ENCODE data around the gene HOXB4.

The HOXB4 gene

GRCh38 chr17:48589060-48589830 lies 11.1 kb upstream of the HOXB4 start:
- DNase-seq = no peak

DNA sequence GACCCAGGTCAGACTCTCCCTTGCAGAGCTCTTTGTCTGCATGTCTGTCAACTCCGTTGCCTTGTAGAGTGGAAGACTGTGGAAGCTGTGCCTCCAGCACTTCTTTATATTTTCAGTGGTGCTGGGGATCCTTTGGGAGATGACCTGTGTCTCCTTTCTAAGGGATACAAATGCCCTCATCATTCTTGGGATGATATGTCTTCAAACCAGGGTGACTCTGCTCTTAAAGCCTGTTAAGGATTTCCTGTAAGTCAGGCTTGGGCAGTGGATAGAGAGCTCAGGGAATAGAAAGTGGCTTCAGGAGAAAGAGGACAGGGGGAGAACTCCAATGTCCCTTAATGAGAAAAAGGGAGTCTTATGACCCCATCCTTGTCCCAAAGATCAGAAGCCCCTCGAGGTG lies 10.4 kb upstream of the HOXB4 start:
- no peak for DNase-seq

- DNase-seq = no peak
These were observed 9.9 kb upstream of the HOXB4 start for GRCh38 chr17:48588074-48588415.

DNA sequence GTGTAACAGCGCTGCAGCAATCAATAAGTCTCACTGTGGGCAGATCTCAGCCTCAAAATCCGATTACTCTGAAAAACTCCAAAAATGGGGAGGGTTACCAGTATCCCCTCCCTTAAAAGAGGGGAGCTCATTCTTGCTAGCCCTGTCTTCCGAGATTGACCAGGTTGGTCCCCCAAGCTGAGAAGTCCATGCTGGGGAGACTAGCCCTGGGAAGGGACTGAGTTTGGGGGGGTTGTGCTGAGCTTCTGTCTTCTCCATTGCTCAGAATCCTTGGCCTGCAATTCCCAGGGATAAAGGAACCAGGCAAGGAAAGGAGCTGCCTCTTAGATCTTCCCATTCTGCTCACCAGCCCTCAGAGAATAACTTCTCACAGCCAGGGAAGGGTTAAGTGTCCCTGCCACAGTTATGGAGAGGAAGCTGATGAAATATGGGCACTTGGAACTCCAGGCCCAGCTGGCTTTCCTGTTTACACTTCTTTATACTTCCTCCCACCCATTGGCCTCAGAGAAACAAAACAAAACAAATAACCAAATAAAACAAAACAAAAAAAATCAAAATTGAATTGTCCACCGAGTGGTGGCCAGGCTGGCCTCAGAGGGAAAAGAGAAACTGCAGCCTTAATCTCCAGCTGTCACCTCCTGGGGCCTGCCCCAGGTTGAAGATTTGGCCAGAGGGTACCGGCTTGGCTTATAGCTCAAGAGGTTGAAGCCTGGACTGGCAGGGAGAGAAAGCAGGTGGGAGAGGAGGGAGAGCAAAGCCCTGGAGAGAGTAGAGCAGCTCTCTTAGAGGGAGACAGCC lies 9.3 kb upstream of the HOXB4 start:
- no peak for DNase-seq

DNA sequence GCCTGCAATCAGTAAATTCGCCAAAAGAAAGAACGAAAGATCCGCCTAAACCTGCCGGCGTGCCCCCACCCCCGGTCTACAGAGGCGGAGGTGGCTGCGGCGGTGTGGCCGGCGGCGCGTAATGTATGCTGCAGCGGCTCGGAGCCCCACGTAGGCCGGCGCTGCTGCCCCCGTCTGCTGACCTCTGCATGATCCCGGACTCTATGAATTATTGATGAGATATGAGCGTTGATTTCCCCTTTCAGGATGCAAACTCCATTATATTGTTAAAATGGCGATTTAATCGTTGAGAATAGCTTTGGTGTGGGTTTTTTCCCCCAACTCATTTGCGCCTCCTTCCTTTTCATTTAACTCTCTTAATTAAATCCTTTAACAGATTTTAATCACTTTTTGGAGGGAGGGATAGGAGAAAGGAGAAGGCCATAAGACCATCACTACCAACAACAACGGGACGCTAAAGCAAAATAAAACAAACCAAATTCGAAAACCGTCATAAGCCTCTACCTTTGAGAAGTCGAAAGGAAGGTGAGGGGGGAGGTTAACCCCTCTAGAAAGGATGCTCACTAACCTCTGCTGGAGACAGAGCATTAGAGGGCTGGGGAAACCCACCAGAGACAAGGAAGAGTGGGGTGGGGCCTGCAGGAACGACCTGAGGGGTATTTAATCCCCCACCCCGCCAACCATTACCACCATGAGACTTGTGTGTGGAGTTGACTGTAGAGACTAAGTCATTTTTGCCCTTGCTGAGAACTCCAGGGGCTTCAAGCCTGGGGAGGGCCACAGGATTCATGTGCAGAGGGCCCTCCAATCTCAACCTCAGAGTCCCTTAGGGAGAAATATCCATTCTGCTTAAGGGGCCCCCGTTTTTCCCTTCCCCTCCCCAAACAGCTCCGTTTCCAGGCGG lies 8.5 kb upstream of the HOXB4 start:
- no peak for DNase-seq

GRCh38 chr17:48584223-48584741 lies 6.1 kb upstream of the HOXB4 start:
- DNase-seq = no peak

DNA sequence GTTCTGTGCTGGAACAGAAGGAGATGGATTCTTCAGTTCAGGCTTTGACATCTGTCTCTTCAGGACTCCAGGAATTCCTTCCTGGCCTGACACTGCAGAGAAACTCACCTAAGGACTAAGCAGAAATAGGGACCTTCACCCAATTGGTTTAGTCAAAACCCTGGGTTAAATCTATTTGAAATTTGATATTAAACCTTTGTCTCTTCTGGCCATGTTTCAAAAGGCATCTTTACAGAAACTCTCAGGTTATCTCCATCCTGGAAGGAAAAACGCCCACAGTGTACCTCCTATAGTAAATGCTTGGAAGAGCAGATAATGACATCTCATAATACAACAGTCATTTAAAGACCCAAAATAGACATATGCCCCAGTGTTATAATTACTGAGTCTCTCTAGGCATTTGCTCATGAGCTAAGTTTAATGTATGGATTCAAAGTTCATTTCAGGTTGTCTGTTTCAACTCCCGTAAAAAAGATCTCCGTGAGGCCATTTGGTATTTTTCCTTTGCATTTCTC lies 5.6 kb upstream of the HOXB4 start:
- no peak for DNase-seq

DNA sequence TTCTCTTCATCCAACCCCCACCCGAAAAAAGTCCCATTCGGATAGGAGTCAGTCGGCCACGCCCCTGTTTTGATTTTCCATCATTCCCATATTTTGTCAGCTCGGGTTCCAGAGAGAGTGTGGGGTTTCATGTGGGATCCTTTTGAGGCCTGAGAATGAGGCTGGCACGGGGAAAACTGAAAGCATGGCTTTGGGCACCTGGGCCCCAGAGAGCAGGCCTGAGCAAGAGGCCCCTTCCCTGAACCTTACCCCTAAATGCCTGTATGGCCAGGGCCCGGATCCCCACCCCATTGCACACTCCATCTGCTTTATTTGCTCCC lies 4.6 kb upstream of the HOXB4 start:
- no peak for DNase-seq

DNA sequence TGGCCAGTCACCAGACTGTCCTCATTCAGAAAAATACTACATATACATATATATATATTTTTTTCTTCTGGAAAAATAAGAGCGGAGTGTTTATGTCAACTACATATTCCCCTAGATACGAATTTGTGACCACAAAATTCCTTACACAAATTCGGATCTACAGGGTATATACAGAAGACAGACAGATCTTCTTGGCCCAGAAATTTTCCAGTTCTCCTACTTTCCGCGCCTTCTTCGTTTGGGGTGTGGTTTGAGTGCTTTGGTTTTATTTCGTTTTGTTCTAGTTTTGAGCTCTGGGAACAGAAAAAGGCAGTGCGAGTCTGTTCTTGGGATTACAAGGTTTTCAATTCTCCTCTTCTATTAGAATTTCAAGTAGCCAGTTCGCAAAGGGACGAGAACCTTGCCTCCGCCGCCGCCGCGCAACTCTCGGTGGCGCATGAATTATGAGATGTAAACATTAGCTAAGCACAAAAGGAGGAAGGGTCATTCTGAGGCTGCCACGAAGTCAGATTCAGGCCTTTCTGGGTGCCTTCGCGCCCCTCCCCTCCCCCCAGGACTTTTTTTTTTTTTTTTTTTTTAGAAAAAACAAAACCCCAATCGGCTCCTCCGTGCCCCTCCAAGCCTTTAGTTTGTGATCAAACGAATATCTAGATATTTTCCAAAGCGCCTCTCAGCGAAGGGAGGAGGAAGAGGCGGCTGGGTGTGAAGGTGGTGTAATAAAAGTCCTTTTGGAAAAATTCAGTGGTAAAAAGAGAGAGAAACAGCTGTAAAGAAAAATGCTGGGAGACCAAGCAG lies 1.8 kb upstream of the HOXB4 start:
- DNase-seq = no peak

- DNase-seq = no peak
These were observed 1.3 kb upstream of the HOXB4 start for GRCh38 chr17:48579471-48579759.

- no peak for DNase-seq
These were observed 693 bp upstream of the HOXB4 start for GRCh38 chr17:48578616-48579470.

GRCh38 chr17:48577330-48577945 lies 712 bp downstream of the HOXB4 start:
- no peak for DNase-seq

GRCh38 chr17:48576479-48577309 lies 1.5 kb downstream of the HOXB4 start:
- no peak for DNase-seq

- no peak for DNase-seq
These were observed 2.3 kb downstream of the HOXB4 start for GRCh38 chr17:48575673-48576478.

DNA sequence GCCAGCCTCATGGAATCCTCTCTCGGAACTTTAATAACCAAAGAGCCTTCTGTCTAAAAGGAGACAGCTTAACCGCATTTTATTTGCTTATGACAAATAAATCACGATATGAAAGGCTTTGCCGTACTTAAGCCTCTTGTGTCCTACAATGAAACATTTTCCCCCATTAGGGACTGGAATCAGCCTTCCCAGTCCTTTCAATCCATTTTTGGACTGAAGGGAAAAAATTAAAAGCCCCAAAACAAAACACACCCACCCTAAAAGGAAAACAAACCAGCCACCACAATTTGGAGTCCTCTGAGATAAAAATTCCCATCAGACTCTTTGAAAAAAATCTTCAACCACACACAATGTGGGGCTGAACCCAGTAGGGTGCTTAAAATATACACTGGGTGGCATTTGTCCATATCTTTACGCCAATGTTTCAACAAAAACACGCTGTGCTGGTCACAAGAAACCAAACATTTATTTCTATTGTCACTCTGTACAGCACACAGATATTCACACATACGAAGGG lies 3.0 kb downstream of the HOXB4 start:
- no peak for DNase-seq

GRCh38 chr17:48574505-48575065 lies 3.6 kb downstream of the HOXB4 start:
- DNase-seq = no peak

DNA sequence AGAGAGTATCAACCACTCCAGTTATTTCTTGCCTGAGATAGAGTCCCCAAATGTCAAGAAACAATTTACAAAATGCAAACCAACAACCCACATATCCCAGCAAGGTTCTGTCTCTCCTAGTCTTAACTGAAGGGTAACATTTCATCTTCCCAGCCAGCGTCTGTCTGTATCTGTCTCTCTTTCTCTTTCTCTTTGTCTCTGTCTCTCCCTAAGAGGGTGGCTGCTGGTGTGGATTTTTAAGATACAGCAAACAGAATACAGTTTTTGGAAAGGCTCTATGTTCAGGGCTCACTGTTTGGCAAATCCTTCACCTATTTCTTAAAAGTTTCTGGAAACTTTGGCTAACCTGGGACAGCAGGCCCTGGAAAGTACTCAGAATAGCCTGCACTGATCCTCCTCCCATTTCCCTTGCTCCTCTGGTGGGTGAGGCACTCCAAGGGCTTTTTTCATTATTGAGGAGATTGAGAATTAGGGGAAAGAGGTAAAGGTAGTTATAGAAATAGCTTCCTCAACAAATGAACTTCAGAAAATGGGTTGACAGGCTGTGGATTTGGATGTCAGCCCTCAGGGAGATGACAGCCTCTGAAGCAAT lies 6.2 kb downstream of the HOXB4 start:
- no peak for DNase-seq
